ENCODE measurements around the gene MEF2D.

GRCh38 chr1:156515956-156516355 lies 15.4 kb upstream of the MEF2D start:
- TF ChIP-seq GABPA (IDR thresholded peaks at IDR 0.05; ENCODE audit: low read depth) (no peak), CTCF (IDR thresholded peaks at IDR 0.05; ENCODE audit: insufficient read depth, low read length) (no peak), POLR2AphosphoS5 (IDR thresholded peaks at IDR 0.05; ENCODE audit: low read depth) (no peak), REST (IDR thresholded peaks at IDR 0.05; ENCODE audit: insufficient replicate concordance, low read depth) (no peak), SPI1 (IDR thresholded peaks at IDR 0.05; ENCODE audit: borderline replicate concordance, low read depth) (no peak)

Measured in HL-60 (cell line).